Measurements from ENCODE around the gene TGFBR2.
"Not testable (repeated sequence)": the region's sequence is repeated elsewhere in the genome, so short reads cannot be mapped to it uniquely, and the experiment has no call there.

The TGFBR2 gene

GRCh38 chr3:30657914-30658313, 51.5 kb downstream of the TGFBR2 start:
- peak in 1 of 2 experiments; percentile 6 for DNase-seq (ENCODE audit: low read depth in 2 of 2)

GRCh38 chr3:30658328-30659052, 52.1 kb downstream of the TGFBR2 start:
- peak; percentile 54 to 69 for DNase-seq (ENCODE audit: low read depth in 2 of 2)

GRCh38 chr3:30659270-30660130, 53.1 kb downstream of the TGFBR2 start:
- peak; percentile 95 for DNase-seq (ENCODE audit: low read depth in 2 of 2)

GRCh38 chr3:30660136-30660535, 53.7 kb downstream of the TGFBR2 start:
- no peak for DNase-seq (ENCODE audit: low read depth in 2 of 2)

- no peak for DNase-seq (ENCODE audit: low read depth in 2 of 2)
Observed at GRCh38 chr3:30660656-30661055, 54.3 kb downstream of the TGFBR2 start.

GRCh38 chr3:30661098-30661873, 54.9 kb downstream of the TGFBR2 start:
- no peak for DNase-seq (ENCODE audit: low read depth in 2 of 2)

GRCh38 chr3:30662836-30663235, 56.4 kb downstream of the TGFBR2 start:
- DNase-seq (ENCODE audit: low read depth in 2 of 2): no peak

- no peak for DNase-seq (ENCODE audit: low read depth in 2 of 2)
Observed at GRCh38 chr3:30663533-30664241, 57.3 kb downstream of the TGFBR2 start.

GRCh38 chr3:30664459-30664858, 58.1 kb downstream of the TGFBR2 start:
- DNase-seq (ENCODE audit: low read depth in 2 of 2): no peak

GRCh38 chr3:30664884-30665283, 58.5 kb downstream of the TGFBR2 start:
- no peak for DNase-seq (ENCODE audit: low read depth in 2 of 2)

- DNase-seq (ENCODE audit: low read depth in 2 of 2): no peak
Observed at GRCh38 chr3:30665539-30665938, 59.1 kb downstream of the TGFBR2 start.

- no peak for DNase-seq (ENCODE audit: low read depth in 2 of 2)
Observed at GRCh38 chr3:30666572-30667279, 60.3 kb downstream of the TGFBR2 start.

GRCh38 chr3:30667280-30667651, 60.9 kb downstream of the TGFBR2 start:
- DNase-seq (ENCODE audit: low read depth in 2 of 2): no peak

- no peak for DNase-seq (ENCODE audit: low read depth in 2 of 2)
Observed at GRCh38 chr3:30668051-30668609, 61.7 kb downstream of the TGFBR2 start.

- DNase-seq (ENCODE audit: low read depth in 2 of 2): not testable (repeated sequence)
Observed at GRCh38 chr3:30669360-30669934, 63.0 kb downstream of the TGFBR2 start.

- no peak for DNase-seq (ENCODE audit: low read depth in 2 of 2)
Observed at GRCh38 chr3:30670292-30670691, 63.9 kb downstream of the TGFBR2 start.

- DNase-seq (ENCODE audit: low read depth in 2 of 2): no peak
Observed at GRCh38 chr3:30671527-30672286, 65.3 kb downstream of the TGFBR2 start.

- no peak for DNase-seq (ENCODE audit: low read depth in 2 of 2)
Observed at GRCh38 chr3:30672287-30672735, 65.9 kb downstream of the TGFBR2 start.

- no peak for DNase-seq (ENCODE audit: low read depth in 2 of 2)
Observed at GRCh38 chr3:30672959-30673358, 66.6 kb downstream of the TGFBR2 start.

All from fibroblast of skin of left quadriceps (primary cell).